BJ (cell line): ENCODE data around the gene ADD2. TPM values are rescaled to one million over a fixed set of nuclear protein-coding genes. Genes with fewer than 3 reads are reported as not detected.

Source experiments
- CTCF ChIA-PET: fragments of 350-600 bp; formaldehyde crosslinking; extraction: SDS; loops from one replicate; lab custom pipeline; 2021; ENCODE audit warnings: antibody characterized with exemption, inconsistent platforms; lab: Yijun Ruan, JAX
- POLR2A ChIA-PET: fragments of 300-600 bp; sonication (Branson Sonifier 250); formaldehyde crosslinking; extraction: SDS; loops from one replicate; lab custom pipeline; 2021; ENCODE audit warnings: antibody characterized with exemption; lab: Charles Lee
- DNase-seq: peaks from one replicate; pipeline ENCODE4 v3.0.0-alpha.2; 2011; ENCODE audit warnings: low read depth
- H3K27me3 ChIP-seq: 2 replicates; pipeline ENCODE4 v1.6.0; 2011; ENCODE audit warnings: low read length; ENCODE audit not compliant: control insufficient read depth, insufficient read depth
- H3K36me3 ChIP-seq: 2 replicates; pipeline ENCODE4 v1.5.1; 2011; ENCODE audit warnings: low read length; ENCODE audit not compliant: control insufficient read depth, insufficient read depth
- H3K4me3 ChIP-seq: 2 replicates; pipeline ENCODE4 v1.5.1; 2011; ENCODE audit warnings: low read depth, mild to moderate bottlenecking, control low read depth, low read length
- CTCF ChIP-seq: IDR thresholded peaks from 2 replicates; pipeline ENCODE4 v1.5.1; 2011; ENCODE audit warnings: low read depth, mild to moderate bottlenecking, control low read depth, inconsistent platforms, low read length, moderate library complexity; ENCODE audit not compliant: insufficient read depth
- polyA minus RNA-seq: library from RNA; depleted of rRNA, polyadenylated mRNA; stranded (reverse); fragments of >200 nt; gene quantifications from 2 replicates; pipeline ENCODE4 v1.2.3, GENCODE V29; 2011; rRNA and poly(A)+ RNA removed
- polyA plus RNA-seq: library from polyadenylated mRNA; depleted of rRNA; stranded (reverse); fragments of >200 nt; gene quantifications from 2 replicates; pipeline ENCODE4 v1.2.3, GENCODE V29; 2011; rRNA removed

Gene ADD2
- polyA plus RNA-seq: not detected in 2 replicates
- 0.05 TPM in 1 of 2 replicates, not detected in the other for polyA minus RNA-seq

GRCh38 chr2:70767699-70768589, at the start of gene ADD2:
ADD2 (minus strand) TSS chr2:70768200; CDS start chr2:70706408, 61,792 bp downstream.
- Histone ChIP-seq H3K36me3 (no peaks in the 10 kb centered on the region), H3K4me3 (peak within 1 kb of the TSS; percentile 8; the same call in 1 of the 2 replicates), H3K27me3 (peaks cover 31% of the 10 kb centered on the region)
- POLR2A ChIA-PET: no interaction called here
- CTCF ChIA-PET: interaction anchor here (0.8 to 2.5 kb wide), 4 partner anchors 9 to 466 kb away, joined by 3 to 9 read pairs (median 4); partner anchors contain the start of gene FAM136A
- TF ChIP-seq CTCF: no peak
- no peak for DNase-seq

GRCh38 chr2:70817284-70817954, 49.4 kb upstream of the ADD2 start:
- POLR2A ChIA-PET: no interaction called here
- CTCF ChIA-PET: no interaction called here
- TF ChIP-seq CTCF: no peak
- H3K4me3 ChIP-seq: no peak overlapping the region
- H3K27me3 ChIP-seq: peaks cover 13% of the 10 kb centered on the region
- no peak for DNase-seq
- H3K36me3 ChIP-seq: no peaks in the 10 kb centered on the region

- Histone ChIP-seq H3K4me3 (no peak overlapping the region), H3K27me3 (peaks cover 13% of the 10 kb centered on the region), H3K36me3 (no peaks in the 10 kb centered on the region)
- no peak for DNase-seq
- CTCF ChIA-PET: no interaction called here
- POLR2A ChIA-PET: no interaction called here
- TF ChIP-seq CTCF: no peak
These were observed 48.7 kb upstream of the ADD2 start for GRCh38 chr2:70816726-70817125.

- POLR2A ChIA-PET: no interaction called here
- DNase-seq: no peak
- CTCF ChIA-PET: no interaction called here
- Histone ChIP-seq H3K27me3 (0 out of 2 replicates have a peak, but pooled peaks cover 3% of the 10 kb centered on the region), H3K4me3 (no peak overlapping the region), H3K36me3 (no peaks in the 10 kb centered on the region)
- TF ChIP-seq CTCF: no peak
These were observed 41.3 kb upstream of the ADD2 start for GRCh38 chr2:70808983-70809958.
